Large intestine (tissue), 3 donors: ENCODE data around the gene GALNT3. TPM values are rescaled to one million over a fixed set of nuclear protein-coding genes. Genes with fewer than 3 reads are reported as not detected.

ENCODE experiments used
- DNase-seq, 2 donors: peaks; one replicate each; pipeline versions ENCODE4 v3.0.0 to v3.0.0-alpha.2; 2013
- H3K27ac ChIP-seq: one replicate; pipeline ENCODE4 v1.5.1; 2013; ENCODE audit warnings: low read length
- H3K27me3 ChIP-seq: 2 replicates; pipeline ENCODE4 v1.6.1; 2013; ENCODE audit warnings: low read length; ENCODE audit not compliant: control insufficient read depth, insufficient read depth
- H3K36me3 ChIP-seq: 2 replicates; pipeline ENCODE4 v1.6.1; 2013; ENCODE audit warnings: low read length; ENCODE audit not compliant: control insufficient read depth, insufficient read depth
- H3K4me1 ChIP-seq: one replicate; pipeline ENCODE4 v1.6.1; 2013; ENCODE audit warnings: low read length; ENCODE audit not compliant: control insufficient read depth, insufficient read depth
- H3K4me3 ChIP-seq: one replicate; pipeline ENCODE4 v1.5.1; 2013; ENCODE audit warnings: low read length
- H3K9me3 ChIP-seq: one replicate; pipeline ENCODE4 v1.6.1; 2013; ENCODE audit warnings: mild to moderate bottlenecking, low read depth, low read length, moderate library complexity; ENCODE audit not compliant: control insufficient read depth
- WGBS: methylation state at CpG from one replicate; pipeline ENCODE4 v1.1.5; 2013; ENCODE audit warnings: low lambda C conversion rate; ENCODE audit not compliant: insufficient coverage; 5-methylcytosine and 5-hydroxymethylcytosine counted together
- polyA plus RNA-seq: library from polyadenylated mRNA; unstranded; fragments of 120-200 nt; gene quantifications from one replicate; pipeline ENCODE4 v1.2.1, GENCODE V29; 2013

GALNT3 gene
- polyA plus RNA-seq, 1 donor, result 68.2 TPM

DNA sequence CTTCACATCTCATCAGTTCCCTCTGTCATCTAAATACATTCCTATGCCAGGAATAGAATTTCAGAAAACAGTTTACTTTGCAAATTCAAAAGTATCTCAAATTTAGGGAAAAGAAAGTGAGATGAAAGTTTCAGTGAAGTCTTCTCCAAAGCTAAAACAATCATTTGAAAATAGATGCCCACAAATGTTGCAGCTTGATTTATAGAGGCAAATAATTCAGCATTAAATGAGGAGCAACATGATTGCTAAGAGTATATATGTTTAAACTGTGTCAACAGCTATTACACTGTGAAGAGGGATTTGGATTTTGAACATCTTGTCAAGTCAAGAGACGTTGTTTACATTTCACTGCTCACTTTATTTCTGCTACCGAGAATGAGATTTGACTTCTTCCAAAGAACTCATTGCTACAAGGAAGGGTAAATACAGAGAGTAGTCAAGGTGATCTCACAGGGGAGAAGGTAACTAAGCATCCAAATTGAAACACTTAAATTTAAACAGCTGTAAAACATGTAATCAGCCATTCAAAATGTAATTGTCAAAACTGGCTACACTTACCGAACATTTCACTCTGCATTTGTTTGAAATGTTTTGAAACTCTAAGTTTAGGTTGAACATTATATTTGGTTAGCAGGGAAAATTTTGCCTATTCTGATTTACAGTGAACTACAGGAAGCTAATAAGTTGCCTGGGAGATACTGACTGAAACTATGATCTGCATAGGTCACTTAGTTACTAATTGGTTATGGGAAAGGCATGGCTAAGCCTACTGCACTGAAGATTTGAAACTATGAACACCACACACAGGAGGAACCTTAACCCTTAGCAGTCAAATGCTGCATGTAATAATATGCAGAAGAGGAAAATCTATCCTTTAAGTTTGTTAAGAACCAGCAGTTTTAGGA lies 33.2 kb upstream of the GALNT3 start:
- Histone ChIP-seq H3K9me3 (no peaks in the 10 kb centered on the region), H3K4me3 (no peak overlapping the region), H3K4me1 (no peaks in the 10 kb centered on the region), H3K36me3 (no peaks in the 10 kb centered on the region), H3K27ac (no peak overlapping the region), H3K27me3 (peaks cover 2% of the 10 kb centered on the region)
- DNase-seq, result no peak
- WGBS, result no CpG with 5 or more reads among the region's 3 CpGs

DNA sequence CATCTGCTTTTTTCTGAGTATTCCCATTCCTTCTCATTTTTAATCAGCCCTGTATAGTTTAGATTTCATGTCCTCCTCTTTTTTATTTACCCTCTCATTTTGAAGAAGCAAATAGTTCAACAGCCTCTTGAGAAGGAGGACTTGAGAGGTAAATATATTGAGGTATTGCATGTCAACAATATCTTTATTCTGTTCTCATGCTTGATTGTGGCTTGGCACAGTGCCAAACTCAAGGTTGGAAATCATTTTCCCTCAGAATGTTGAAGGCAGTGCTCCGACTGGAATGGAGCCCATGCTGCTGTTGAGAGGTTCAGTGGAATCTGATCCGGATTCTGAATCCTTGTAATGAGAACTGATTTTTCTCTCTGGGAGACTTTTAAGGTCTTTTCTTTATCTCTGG lies 31.0 kb upstream of the GALNT3 start:
- 80% methylated on average over 1 of the region's 2 CpGs for whole genome bisulfite sequencing
- Histone ChIP-seq H3K4me3 (no peak overlapping the region), H3K9me3 (no peaks in the 10 kb centered on the region), H3K27ac (no peak overlapping the region), H3K27me3 (peaks cover 2% of the 10 kb centered on the region), H3K36me3 (no peaks in the 10 kb centered on the region), H3K4me1 (no peaks in the 10 kb centered on the region)
- no peak for DNase-seq

- Histone ChIP-seq H3K4me1 (no peaks in the 10 kb centered on the region), H3K9me3 (no peaks in the 10 kb centered on the region), H3K27ac (no peak overlapping the region), H3K27me3 (peaks cover 2% of the 10 kb centered on the region), H3K4me3 (no peak overlapping the region), H3K36me3 (no peaks in the 10 kb centered on the region)
- no peak for DNase-seq
- no CpG with 5 or more reads among the region's 2 CpGs for WGBS
Observed at GRCh38 chr2:165820296-165820695, 26.2 kb upstream of the GALNT3 start.

- Histone ChIP-seq H3K4me3 (no peak overlapping the region), H3K36me3 (no peaks in the 10 kb centered on the region), H3K27me3 (peaks cover 2% of the 10 kb centered on the region), H3K4me1 (no peaks in the 10 kb centered on the region), H3K27ac (no peak overlapping the region), H3K9me3 (no peaks in the 10 kb centered on the region)
- DNase-seq, result no peak
- WGBS, result 100% methylated on average over 1 of the region's 1 CpG
Observed at GRCh38 chr2:165818920-165819319, 24.9 kb upstream of the GALNT3 start.

DNA sequence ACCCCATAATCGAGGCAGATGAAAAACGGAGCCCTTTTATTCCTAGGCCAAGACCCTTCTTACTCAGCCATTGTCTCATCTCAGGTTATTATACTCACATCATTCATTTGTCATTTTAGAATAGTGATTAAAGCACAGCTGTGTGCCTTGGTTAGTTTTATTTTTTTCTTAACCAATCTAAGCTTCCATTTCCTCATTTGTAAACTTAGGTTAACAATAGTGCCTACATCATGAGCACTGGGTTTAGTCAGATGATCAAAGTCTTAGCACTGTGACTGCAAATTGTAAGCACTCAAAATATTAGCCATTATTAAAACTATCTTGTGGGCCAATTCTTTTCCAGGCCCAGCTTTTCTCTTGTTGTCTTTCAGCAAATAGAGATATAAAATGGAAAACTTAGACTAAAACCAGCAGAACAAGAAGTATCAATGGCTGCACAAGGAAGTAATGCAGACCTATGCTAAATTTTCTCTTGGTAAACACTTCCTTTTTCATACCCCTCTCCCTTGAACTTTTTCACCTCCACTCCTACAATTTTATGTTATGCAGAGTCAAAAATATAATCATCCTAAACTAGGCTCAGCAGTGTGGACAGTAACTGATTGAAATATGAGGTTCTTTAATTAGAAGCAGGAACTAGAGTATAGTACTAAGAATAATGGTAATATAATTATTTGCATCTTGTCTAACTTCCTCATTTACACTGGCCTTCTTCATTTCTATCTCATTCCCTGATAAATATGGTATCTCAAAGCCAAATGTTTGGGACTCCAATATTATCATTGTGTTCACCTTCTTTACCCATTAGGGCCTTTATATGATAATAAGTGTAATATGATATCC lies 21.5 kb upstream of the GALNT3 start:
- H3K27ac ChIP-seq, result no peak overlapping the region

DNA sequence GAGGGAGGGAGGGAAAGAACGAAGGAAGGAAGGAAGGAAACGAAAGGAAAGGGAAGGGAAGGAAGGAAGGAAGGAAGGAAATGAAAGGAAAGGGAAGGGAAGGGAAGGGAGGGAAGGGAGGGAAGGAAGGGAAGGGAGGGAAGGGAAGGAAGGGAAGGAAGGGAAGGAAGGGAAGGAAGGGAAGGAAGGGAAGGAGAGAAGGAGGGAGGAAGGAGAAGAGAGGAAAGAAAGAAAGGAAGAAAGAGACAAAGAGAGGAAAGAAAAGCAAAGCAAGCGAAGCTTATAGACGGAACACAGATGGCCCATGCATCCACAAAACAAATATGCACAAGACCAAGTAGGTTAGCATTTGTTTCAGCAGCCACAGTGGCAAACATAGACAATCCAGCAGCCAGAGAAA lies 20.4 kb upstream of the GALNT3 start:
- no peaks in the 10 kb centered on the region for H3K27me3 ChIP-seq
- WGBS, result 100% methylated on average over 4 of the region's 4 CpGs
- DNase-seq, result no peak
- no peaks in the 10 kb centered on the region for H3K4me1 ChIP-seq
- no peak overlapping the region for H3K27ac ChIP-seq
- H3K36me3 ChIP-seq, result no peaks in the 10 kb centered on the region
- no peak overlapping the region for H3K4me3 ChIP-seq
- H3K9me3 ChIP-seq, result no peaks in the 10 kb centered on the region

More for the DNA sequence above, 21.5 kb upstream of the GALNT3 start:
- no peaks in the 10 kb centered on the region for H3K9me3 ChIP-seq
- H3K27me3 ChIP-seq, result no peaks in the 10 kb centered on the region
- 100% methylated on average over 1 of the region's 2 CpGs for WGBS
- DNase-seq, result no peak
- no peaks in the 10 kb centered on the region for H3K4me1 ChIP-seq
- H3K36me3 ChIP-seq, result no peaks in the 10 kb centered on the region
- H3K4me3 ChIP-seq, result no peak overlapping the region

DNA sequence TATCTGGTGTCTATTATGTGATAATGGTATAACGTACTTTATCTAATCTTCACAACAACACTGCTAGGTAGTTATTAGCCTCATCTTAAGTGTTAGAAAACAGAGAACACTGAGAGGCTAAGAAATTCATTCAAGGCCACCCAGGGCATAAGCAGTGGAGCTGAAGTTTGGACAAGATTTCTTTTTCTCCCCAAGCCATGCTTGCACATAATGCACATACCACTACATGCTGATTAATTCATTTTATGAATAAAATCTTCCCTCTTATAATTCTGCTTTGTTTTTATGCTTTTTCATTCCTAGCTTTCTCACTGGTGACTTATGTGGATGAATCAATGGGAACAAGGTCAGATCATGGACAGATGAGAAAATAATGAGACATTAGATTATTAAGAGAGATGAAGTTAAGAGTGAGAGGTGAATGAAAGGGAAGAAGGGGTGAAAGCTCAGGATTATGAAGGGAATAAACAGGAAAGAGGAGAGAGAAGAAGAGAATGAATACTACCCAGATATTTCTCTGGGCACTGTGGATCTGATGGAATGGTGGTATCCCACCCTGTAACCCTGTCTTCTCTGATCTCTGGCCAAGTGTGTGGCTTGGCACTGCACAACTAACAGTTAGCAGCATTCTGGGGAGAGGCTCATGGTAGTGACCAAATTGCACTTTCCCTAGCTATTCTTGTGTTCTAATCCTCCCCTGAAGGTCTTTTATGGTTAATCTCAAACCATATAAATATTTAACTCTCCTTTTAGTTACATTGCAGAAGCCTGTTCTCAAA lies 17.7 kb upstream of the GALNT3 start:
- H3K9me3 ChIP-seq, result no peaks in the 10 kb centered on the region
- WGBS, result no CpG with 5 or more reads among the region's 1 CpG
- no peaks in the 10 kb centered on the region for H3K27me3 ChIP-seq
- H3K36me3 ChIP-seq, result no peaks in the 10 kb centered on the region
- H3K27ac ChIP-seq, result no peak overlapping the region
- DNase-seq, result no peak
- H3K4me1 ChIP-seq, result no peaks in the 10 kb centered on the region
- H3K4me3 ChIP-seq, result no peak overlapping the region

DNA sequence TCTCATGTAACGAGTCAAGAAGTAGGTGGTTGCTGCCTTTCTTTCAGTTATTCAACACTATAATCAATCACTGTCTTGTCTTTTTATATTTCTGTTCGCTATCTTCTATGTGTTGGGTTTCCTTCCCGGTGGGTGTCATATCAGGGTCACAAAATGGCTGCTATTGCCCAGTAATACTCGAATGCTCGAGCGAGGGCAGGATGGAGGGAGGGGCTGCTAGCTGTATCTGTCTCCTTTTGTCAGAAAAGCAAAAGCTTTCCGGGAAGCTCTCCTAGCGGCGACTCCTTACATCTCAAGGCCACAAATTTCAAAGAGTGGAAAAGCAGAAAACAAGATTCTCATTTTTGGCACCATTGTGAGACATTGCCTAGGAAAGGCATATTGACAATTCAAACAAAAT lies 16.4 kb upstream of the GALNT3 start:
- H3K27me3 ChIP-seq, result no peaks in the 10 kb centered on the region
- WGBS, result 94% methylated on average over 8 of the region's 9 CpGs
- H3K4me1 ChIP-seq, result no peaks in the 10 kb centered on the region

GRCh38 chr2:165804719-165805118 lies 10.7 kb upstream of the GALNT3 start:
- Histone ChIP-seq H3K27ac (no peak overlapping the region), H3K27me3 (no peaks in the 10 kb centered on the region), H3K4me3 (no peak overlapping the region), H3K9me3 (no peaks in the 10 kb centered on the region), H3K36me3 (no peaks in the 10 kb centered on the region), H3K4me1 (peaks cover 5% of the 10 kb centered on the region)
- WGBS, result 27% methylated on average over 2 of the region's 3 CpGs
- peak; percentile 35 to 76 for DNase-seq

More for the DNA sequence above, 16.4 kb upstream of the GALNT3 start:
- no peak overlapping the region for H3K4me3 ChIP-seq
- H3K9me3 ChIP-seq, result no peaks in the 10 kb centered on the region
- DNase-seq, result no peak
- H3K27ac ChIP-seq, result no peak overlapping the region
- H3K36me3 ChIP-seq, result no peaks in the 10 kb centered on the region
